Fibroblast of lung (primary cell): ENCODE measurements around the gene EZH1.

Experiments
- CTCF ChIP-seq, 2 donors: IDR thresholded peaks in 1 of 2; conservative IDR thresholded peaks in 1 of 2; 1 replicate in 1 of 2; 2 replicates in 1 of 2; pipeline ENCODE4 v1.5.1; 2011 to 2012; ENCODE audit warnings: low read length in 2 of 2, control low read depth in 1 of 2, inconsistent platforms in 1 of 2, low read depth in 1 of 2, mild to moderate bottlenecking in 1 of 2
- EZH2 ChIP-seq: IDR thresholded peaks from 2 replicates; pipeline ENCODE4 v1.5.1; 2012; ENCODE audit warnings: low read length, control low read depth, mild to moderate bottlenecking; ENCODE audit errors: missing control alignments

DNA sequence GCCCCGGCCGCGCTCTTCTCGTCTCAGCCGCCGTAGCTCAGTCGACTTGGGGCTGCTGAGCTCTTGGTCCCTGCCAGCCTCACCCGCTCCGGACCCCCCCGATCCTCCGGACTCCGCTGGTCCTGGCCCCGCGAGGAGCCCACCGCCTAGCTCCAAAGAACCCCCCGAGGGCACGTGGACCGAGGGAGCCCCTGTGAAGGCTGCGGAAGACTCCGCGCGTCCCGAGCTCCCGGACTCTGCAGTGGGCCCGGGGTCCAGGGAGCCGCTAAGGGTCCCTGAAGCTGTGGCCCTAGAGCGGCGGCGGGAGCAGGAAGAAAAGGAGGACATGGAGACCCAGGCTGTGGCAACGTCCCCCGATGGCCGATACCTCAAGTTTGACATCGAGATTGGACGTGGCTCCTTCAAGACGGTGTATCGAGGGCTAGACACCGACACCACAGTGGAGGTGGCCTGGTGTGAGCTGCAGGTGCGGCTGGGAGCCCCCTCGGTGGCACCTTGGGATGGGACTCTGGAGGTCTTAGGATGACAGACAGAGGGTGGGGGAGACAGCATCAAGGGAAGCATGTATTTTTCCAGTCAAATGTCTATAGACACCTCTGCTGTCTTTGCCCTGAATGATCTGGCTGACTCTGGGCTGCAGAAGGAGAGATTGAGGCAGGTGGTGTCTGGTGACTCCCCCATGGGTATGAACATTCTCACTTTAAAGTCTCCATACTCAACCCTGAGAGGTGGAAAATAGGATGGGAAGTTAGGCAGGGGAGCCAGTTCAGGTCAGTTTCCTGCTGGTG, 36.2 kb upstream of the EZH1 start:
- TF ChIP-seq CTCF (conservative IDR thresholded peaks at IDR 0.05 in 1 of 2, IDR thresholded peaks at IDR 0.05 in 1 of 2; ENCODE audit: low read depth in 1 of 2, low read length in 2 of 2) (no peak), EZH2 (no peak)
